Lower lobe of right lung (tissue), 2 donors: ENCODE results near the gene SELENOK. TPM values are rescaled to one million over a fixed set of nuclear protein-coding genes. Genes with fewer than 3 reads are reported as not detected.
A peak's percentile ranks its signal among the peaks of the same experiment; 100 is the strongest.

Experiments used
- ATAC-seq, 2 donors: fragments of 200-7000 bp; cut with Tn5 transposase; one replicate each; pipeline ENCODE4 v1.9.1; 2020 to 2022; ENCODE audit warnings: mild to moderate bottlenecking in 2 of 2, moderate library complexity in 2 of 2
- DNase-seq: peaks from one replicate; pipeline ENCODE4 v3.0.0-alpha.2; 2020
- H3K27ac ChIP-seq: fragments of 200-600 bp; one replicate; pipeline ENCODE4 v1.8.0; 2022
- H3K27me3 ChIP-seq: fragments of 200-600 bp; one replicate; pipeline ENCODE4 v1.8.0; 2022; ENCODE audit warnings: low read depth
- H3K36me3 ChIP-seq: fragments of 200-600 bp; one replicate; pipeline ENCODE4 v1.8.0; 2022; ENCODE audit warnings: mild to moderate bottlenecking
- H3K4me1 ChIP-seq: fragments of 200-600 bp; one replicate; pipeline ENCODE4 v1.8.0; 2022
- H3K4me3 ChIP-seq: fragments of 200-600 bp; one replicate; pipeline ENCODE4 v1.8.0; 2022; ENCODE audit warnings: mild to moderate bottlenecking
- H3K9me3 ChIP-seq: fragments of 200-600 bp; one replicate; pipeline ENCODE4 v1.8.0; 2022
- intact Hi-C: fragments of 100-400 bp; cut with DNase I; formaldehyde crosslinking; loops from one replicate; pipeline ENCODE4 v1.11.0; 2022
- total RNA-seq: library from RNA; stranded (reverse); fragmentation: NEBNext Ultra II Directional; extraction: Animal tissue kit (Norgen Biotek cat#: 25700); gene quantifications from one replicate; pipeline ENCODE4 v1.2.1, GENCODE V29; 2021
- TF ChIP-seq, protein P1 (sequence below): fragments of 200-600 bp; IDR thresholded peaks from one replicate; pipeline ENCODE4 v1.8.0; 2022; ENCODE audit warnings: antibody characterized with exemption, mild to moderate bottlenecking
- donor health status: DM: no; HTN: yes; CAD: no; lungs with severe emphysema.

Gene SELENOK
- total RNA-seq, 1 donor from 2014 or later: 38.7 TPM

DNA sequence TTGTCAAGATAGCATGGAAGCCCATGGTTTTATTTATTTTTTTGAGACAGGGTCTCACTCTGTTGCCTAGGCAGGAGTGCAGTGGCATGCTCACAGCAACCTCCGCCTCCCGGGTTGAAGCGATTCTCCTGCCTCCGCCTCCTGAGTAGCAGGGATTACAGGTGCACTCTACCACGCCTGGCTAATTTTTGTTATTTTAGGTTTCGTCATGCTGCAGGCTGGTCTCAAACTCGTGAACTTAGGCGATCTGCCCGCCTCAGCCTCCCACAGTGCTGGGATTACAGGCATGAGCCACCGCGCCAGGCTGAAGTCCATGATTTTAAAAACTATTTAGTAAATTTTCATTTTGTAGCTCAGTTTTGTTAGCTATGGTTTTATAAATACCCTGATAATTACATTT, 7.0 kb downstream of the SELENOK start:
- no peak for ATAC-seq
- Histone ChIP-seq H3K36me3 (peaks cover 54% of the 10 kb centered on the region), H3K4me3 (no peak overlapping the region), H3K27ac (no peak overlapping the region), H3K4me1 (peaks cover 16% of the 10 kb centered on the region), H3K9me3 (no peaks in the 10 kb centered on the region), H3K27me3 (no peaks in the 10 kb centered on the region)
- TF ChIP-seq, protein P1, sequence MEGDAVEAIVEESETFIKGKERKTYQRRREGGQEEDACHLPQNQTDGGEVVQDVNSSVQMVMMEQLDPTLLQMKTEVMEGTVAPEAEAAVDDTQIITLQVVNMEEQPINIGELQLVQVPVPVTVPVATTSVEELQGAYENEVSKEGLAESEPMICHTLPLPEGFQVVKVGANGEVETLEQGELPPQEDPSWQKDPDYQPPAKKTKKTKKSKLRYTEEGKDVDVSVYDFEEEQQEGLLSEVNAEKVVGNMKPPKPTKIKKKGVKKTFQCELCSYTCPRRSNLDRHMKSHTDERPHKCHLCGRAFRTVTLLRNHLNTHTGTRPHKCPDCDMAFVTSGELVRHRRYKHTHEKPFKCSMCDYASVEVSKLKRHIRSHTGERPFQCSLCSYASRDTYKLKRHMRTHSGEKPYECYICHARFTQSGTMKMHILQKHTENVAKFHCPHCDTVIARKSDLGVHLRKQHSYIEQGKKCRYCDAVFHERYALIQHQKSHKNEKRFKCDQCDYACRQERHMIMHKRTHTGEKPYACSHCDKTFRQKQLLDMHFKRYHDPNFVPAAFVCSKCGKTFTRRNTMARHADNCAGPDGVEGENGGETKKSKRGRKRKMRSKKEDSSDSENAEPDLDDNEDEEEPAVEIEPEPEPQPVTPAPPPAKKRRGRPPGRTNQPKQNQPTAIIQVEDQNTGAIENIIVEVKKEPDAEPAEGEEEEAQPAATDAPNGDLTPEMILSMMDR: no peak
- DNase-seq: no peak
- intact Hi-C loops: no loop called here

- Histone ChIP-seq H3K27ac (no peak overlapping the region), H3K9me3 (no peaks in the 10 kb centered on the region), H3K36me3 (peaks cover 68% of the 10 kb centered on the region), H3K4me1 (peaks cover 13% of the 10 kb centered on the region), H3K4me3 (no peak overlapping the region), H3K27me3 (no peaks in the 10 kb centered on the region)
- no peak for ATAC-seq
- TF ChIP-seq, protein P1: no peak
- no peak for DNase-seq
- intact Hi-C loops: no loop called here
Observed at GRCh38 chr3:53883008-53883407, 8.7 kb downstream of the SELENOK start.

DNA sequence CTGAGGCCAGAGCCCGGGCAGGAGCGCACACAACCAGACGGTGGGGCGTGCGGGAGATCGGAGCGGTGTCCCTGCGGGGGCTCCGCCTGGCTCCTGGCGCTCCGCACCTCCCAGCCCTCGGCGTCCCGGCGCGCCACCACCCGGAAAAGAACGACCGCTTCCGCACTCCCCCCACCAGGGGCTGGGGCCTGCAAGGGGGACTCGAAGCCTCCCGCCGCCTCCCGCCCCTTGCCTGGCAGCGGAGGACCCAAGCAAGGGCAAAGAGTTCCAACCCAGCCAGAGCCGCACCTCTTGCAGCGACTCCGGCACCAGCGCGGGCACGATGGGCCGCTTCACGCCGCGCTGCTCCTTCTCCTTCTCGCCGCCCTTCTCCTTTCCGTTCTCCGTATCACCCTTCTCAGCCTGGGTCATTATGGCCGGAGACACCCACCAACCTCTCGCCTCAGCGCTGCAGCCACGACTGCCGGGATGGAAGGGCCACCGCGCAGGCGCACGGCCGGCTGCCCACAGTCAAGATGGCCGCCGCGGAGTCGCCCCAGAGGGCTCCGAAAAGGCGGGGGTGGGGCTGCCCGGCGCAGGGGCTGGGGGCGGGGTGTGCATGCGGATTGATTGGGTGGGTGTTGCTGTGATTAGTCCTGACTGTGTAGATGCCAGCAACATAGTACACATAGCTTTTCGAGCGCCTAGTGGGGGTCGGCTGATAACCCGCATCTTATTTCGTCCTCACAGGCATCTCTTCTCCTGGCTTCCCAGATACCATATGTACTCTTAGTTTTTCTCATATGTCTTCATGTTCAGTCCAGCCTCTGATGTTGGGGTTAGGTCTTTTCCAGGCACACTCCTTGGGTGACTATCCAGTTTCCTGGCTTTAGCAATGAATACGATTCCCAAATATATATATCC, 9.7 kb downstream of the SELENOK start, which contains the start of gene ACTR8:
ACTR8 (minus strand) TSS at position 462 of the 903 bp plus-strand sequence; CDS start at position 411, 51 bp downstream.
- H3K27ac ChIP-seq: peak within 1 kb of the TSS; percentile 89
- no peaks in the 10 kb centered on the region for H3K27me3 ChIP-seq
- H3K9me3 ChIP-seq: no peaks in the 10 kb centered on the region
- H3K4me1 ChIP-seq: peaks cover 13% of the 10 kb centered on the region
- intact Hi-C loops: no loop called here
- ATAC-seq (peak; percentile 98 to 99), DNase-seq (peak; percentile 87)
- peak within 1 kb of the TSS; percentile 95 for H3K4me3 ChIP-seq
- peaks cover 69% of the 10 kb centered on the region for H3K36me3 ChIP-seq
- TF ChIP-seq, protein P1: peak; percentile 16

- DNase-seq: no peak
- Histone ChIP-seq H3K27ac (no peak overlapping the region), H3K27me3 (no peaks in the 10 kb centered on the region), H3K4me3 (peak overlapping the region; percentile 95), H3K9me3 (no peaks in the 10 kb centered on the region), H3K4me1 (peaks cover 13% of the 10 kb centered on the region), H3K36me3 (peaks cover 69% of the 10 kb centered on the region)
- intact Hi-C loops: no loop called here
- no peak for ATAC-seq
- TF ChIP-seq, protein P1: no peak
Observed at GRCh38 chr3:53880396-53881345, 11.0 kb downstream of the SELENOK start.

DNA sequence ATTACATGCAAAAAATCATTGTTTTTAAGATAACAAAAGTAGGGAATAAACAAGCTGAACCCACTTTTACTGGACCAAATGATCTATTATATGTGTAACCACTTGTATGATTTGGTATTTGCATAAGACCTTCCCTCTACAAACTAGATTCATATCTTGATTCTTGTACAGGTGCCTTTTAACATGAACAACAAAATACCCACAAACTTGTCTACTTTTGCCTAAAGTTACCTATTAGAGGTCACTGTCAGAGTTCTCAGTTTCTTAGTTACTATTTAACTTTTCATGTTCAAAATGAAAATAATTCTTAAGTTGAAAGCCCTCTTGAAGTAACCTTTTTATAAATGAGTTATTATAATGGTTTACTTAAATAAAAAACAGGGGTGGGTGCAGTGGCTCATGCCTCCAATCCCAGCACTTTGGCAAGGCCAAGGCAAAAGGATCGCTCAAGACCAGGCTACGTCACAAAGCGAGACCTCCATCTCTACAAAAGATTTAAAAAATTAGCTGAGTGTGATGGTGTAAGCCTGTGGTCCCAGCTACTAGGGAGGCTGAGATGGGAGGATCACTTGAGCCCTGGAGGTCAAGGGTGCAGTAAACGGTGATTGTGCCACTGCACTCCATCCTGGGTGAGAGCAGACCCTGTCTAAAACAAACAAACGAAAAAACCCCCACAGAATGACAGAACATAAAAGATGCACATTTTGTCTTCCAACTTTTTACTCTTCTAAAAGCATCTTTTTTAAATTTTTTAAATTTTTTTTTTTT, 25.7 kb downstream of the SELENOK start:
- TF ChIP-seq, protein P1: no peak
- H3K27ac ChIP-seq: no peak overlapping the region
- DNase-seq: no peak
- H3K4me3 ChIP-seq: no peak overlapping the region
- H3K4me1 ChIP-seq: no peaks in the 10 kb centered on the region
- H3K9me3 ChIP-seq: no peaks in the 10 kb centered on the region
- H3K27me3 ChIP-seq: no peaks in the 10 kb centered on the region
- peaks cover 97% of the 10 kb centered on the region for H3K36me3 ChIP-seq
- intact Hi-C loops: no loop called here
- ATAC-seq: no peak
